ENCODE results near the gene POC5.

The POC5 gene

GRCh38 chr5:75710637-75711036, 6.6 kb downstream of the POC5 start:
- TF ChIP-seq EZH2 (IDR thresholded peaks at IDR 0.05; ENCODE audit: borderline replicate concordance, low read depth, low read length, severe bottlenecking), result no peak
- no peak for TF ChIP-seq CTCF (IDR thresholded peaks at IDR 0.05; ENCODE audit: borderline replicate concordance, extremely low read depth, low read length, poor library complexity, severe bottlenecking)
- no peak overlapping the region for H2AFZ ChIP-seq (ENCODE audit: low read depth, low read length)
- H3K27me3 ChIP-seq (ENCODE audit: insufficient read depth, low read length, poor library complexity), result no peaks in the 10 kb centered on the region
- no peaks in the 10 kb centered on the region for H3K9me3 ChIP-seq (ENCODE audit: insufficient read depth, low read length, severe bottlenecking)
- H3K4me1 ChIP-seq (ENCODE audit: insufficient read depth, low read length), result peaks cover 18% of the 10 kb centered on the region
- peaks cover 54% of the 10 kb centered on the region for H3K79me2 ChIP-seq (ENCODE audit: insufficient read depth, low read length)
- peaks cover 65% of the 10 kb centered on the region for H3K36me3 ChIP-seq (ENCODE audit: insufficient read depth, low read length)
- H3K27ac ChIP-seq (ENCODE audit: low read length), result no peak overlapping the region
- no peak overlapping the region for H3K4me2 ChIP-seq (ENCODE audit: insufficient read depth, low read length)
- no peak for DNase-seq
- peaks cover 6% of the 10 kb centered on the region; the same call in 1 of the 2 replicates for H4K20me1 ChIP-seq (ENCODE audit: insufficient read depth, low read length)
- no peak for ATAC-seq (ENCODE audit: insufficient read depth, low read depth)
- H3K9ac ChIP-seq (ENCODE audit: low read depth, low read length), result no peak overlapping the region
- H3K4me3 ChIP-seq (ENCODE audit: low read depth in 1 of 2, low read length in 2 of 2), result no peak overlapping the region

- Histone ChIP-seq H3K4me1 (ENCODE audit: insufficient read depth, low read length) (0 out of 2 replicates have a peak, but pooled peaks cover 2% of the 10 kb centered on the region), H3K9ac (ENCODE audit: low read depth, low read length) (no peak overlapping the region), H3K27me3 (ENCODE audit: insufficient read depth, low read length, poor library complexity) (no peaks in the 10 kb centered on the region), H4K20me1 (ENCODE audit: insufficient read depth, low read length) (peaks cover 4% of the 10 kb centered on the region; the same call in 1 of the 2 replicates), H2AFZ (ENCODE audit: low read depth, low read length) (no peak overlapping the region), H3K9me3 (ENCODE audit: insufficient read depth, low read length, severe bottlenecking) (no peaks in the 10 kb centered on the region), H3K79me2 (ENCODE audit: insufficient read depth, low read length) (peaks cover 28% of the 10 kb centered on the region), H3K36me3 (ENCODE audit: insufficient read depth, low read length) (peaks cover 76% of the 10 kb centered on the region), H3K4me3 (ENCODE audit: low read depth in 1 of 2, low read length in 2 of 2) (no peak overlapping the region), H3K27ac (ENCODE audit: low read length) (no peak overlapping the region), H3K4me2 (ENCODE audit: insufficient read depth, low read length) (no peak overlapping the region)
- no peak for DNase-seq
- no peak for ATAC-seq (ENCODE audit: insufficient read depth, low read depth)
- no peak for TF ChIP-seq CTCF (IDR thresholded peaks at IDR 0.05; ENCODE audit: borderline replicate concordance, extremely low read depth, low read length, poor library complexity, severe bottlenecking)
- TF ChIP-seq EZH2 (IDR thresholded peaks at IDR 0.05; ENCODE audit: borderline replicate concordance, low read depth, low read length, severe bottlenecking), result no peak
Observed at GRCh38 chr5:75707911-75708509, 9.2 kb downstream of the POC5 start.

GRCh38 chr5:75706775-75707174, 10.5 kb downstream of the POC5 start:
- no peaks in the 10 kb centered on the region for H3K9me3 ChIP-seq (ENCODE audit: insufficient read depth, low read length, severe bottlenecking)
- H3K4me2 ChIP-seq (ENCODE audit: insufficient read depth, low read length), result no peak overlapping the region
- H3K79me2 ChIP-seq (ENCODE audit: insufficient read depth, low read length), result peaks cover 17% of the 10 kb centered on the region
- peaks cover 80% of the 10 kb centered on the region for H3K36me3 ChIP-seq (ENCODE audit: insufficient read depth, low read length)
- H3K4me3 ChIP-seq (ENCODE audit: low read depth in 1 of 2, low read length in 2 of 2), result no peak overlapping the region
- H3K4me1 ChIP-seq (ENCODE audit: insufficient read depth, low read length), result no peaks in the 10 kb centered on the region
- no peak for TF ChIP-seq CTCF (IDR thresholded peaks at IDR 0.05; ENCODE audit: borderline replicate concordance, extremely low read depth, low read length, poor library complexity, severe bottlenecking)
- TF ChIP-seq EZH2 (IDR thresholded peaks at IDR 0.05; ENCODE audit: borderline replicate concordance, low read depth, low read length, severe bottlenecking), result no peak
- ATAC-seq (ENCODE audit: insufficient read depth, low read depth) (no peak), DNase-seq (no peak)
- no peak overlapping the region for H2AFZ ChIP-seq (ENCODE audit: low read depth, low read length)
- H3K9ac ChIP-seq (ENCODE audit: low read depth, low read length), result no peak overlapping the region
- peaks cover 4% of the 10 kb centered on the region; the same call in 1 of the 2 replicates for H4K20me1 ChIP-seq (ENCODE audit: insufficient read depth, low read length)
- no peaks in the 10 kb centered on the region for H3K27me3 ChIP-seq (ENCODE audit: insufficient read depth, low read length, poor library complexity)
- no peak overlapping the region for H3K27ac ChIP-seq (ENCODE audit: low read length)

Measured in DND-41 (cell line).